IMR-90 (cell line): ENCODE measurements around the gene URI1. TPM values are rescaled to one million over a fixed set of nuclear protein-coding genes. Genes with fewer than 3 reads are reported as not detected.

ENCODE experiments used
- ATAC-seq: fragments of 200-7000 bp; cut with Tn5 transposase; 2 replicates; pipeline ENCODE4 v1.9.1; 2020; ENCODE audit warnings: low read depth, mild to moderate bottlenecking, moderate library complexity
- BruUV-seq: library from RNA; stranded (reverse); fragments of 400-500 nt; replicated peaks from 2 replicates; lab custom pipeline; 2021; lab: Mats Ljungman, UMichigan
- CTCF ChIA-PET: fragments of 300-600 bp; formaldehyde crosslinking; extraction: SDS; loops from one replicate; lab custom pipeline; 2021; ENCODE audit warnings: antibody characterized with exemption; lab: Yijun Ruan, JAX
- POLR2A ChIA-PET: fragments of 300-600 bp; sonication (Branson Sonifier 250); formaldehyde crosslinking; loops from one replicate; lab custom pipeline; 2022; ENCODE audit warnings: antibody characterized with exemption; ENCODE audit not compliant: unreplicated experiment; lab: Charles Lee
- DNase-seq: peaks from one replicate; pipeline ENCODE4 v3.0.0; 2013
- H2AFZ ChIP-seq: replicated peaks from 2 replicates; pipeline ENCODE3; 2013; ENCODE audit warnings: low read length, mild to moderate bottlenecking; ENCODE audit not compliant: poor library complexity
- H2AK5ac ChIP-seq: 2 replicates; pipeline ENCODE4 v1.6.1; 2013; ENCODE audit warnings: low read depth, low read length, inconsistent platforms
- H2AK9ac ChIP-seq: replicated peaks from 2 replicates; pipeline ENCODE3; 2013; ENCODE audit warnings: mild to moderate bottlenecking, low read depth, low read length, moderate library complexity; ENCODE audit not compliant: poor library complexity
- H2BK120ac ChIP-seq: 2 replicates; pipeline ENCODE4 v1.6.1; 2013; ENCODE audit warnings: low read depth, low read length, inconsistent platforms
- H2BK15ac ChIP-seq: 3 replicates; pipeline ENCODE4 v1.6.1; 2013; ENCODE audit warnings: low read depth, low read length, inconsistent platforms
- H2BK20ac ChIP-seq: 2 replicates; pipeline ENCODE4 v1.6.1; 2013; ENCODE audit warnings: low read depth, mild to moderate bottlenecking, inconsistent platforms, low read length, moderate library complexity
- H2BK5ac ChIP-seq: 2 replicates; pipeline ENCODE4 v1.6.1; 2013; ENCODE audit warnings: mild to moderate bottlenecking, low read depth, low read length, inconsistent platforms; ENCODE audit not compliant: poor library complexity, severe bottlenecking
- H3K14ac ChIP-seq: replicated peaks from 2 replicates; pipeline ENCODE4 v1.6.1; 2013; ENCODE audit warnings: low read depth, low read length, inconsistent platforms
- H3K18ac ChIP-seq: 2 replicates; pipeline ENCODE4 v1.6.1; 2013; ENCODE audit warnings: low read depth, low read length, control low read depth
- H3K23ac ChIP-seq: 2 replicates; pipeline ENCODE4 v1.6.1; 2013; ENCODE audit warnings: low read depth, low read length, inconsistent platforms
- H3K27ac ChIP-seq: 2 replicates; pipeline ENCODE4 v1.5.1; 2013; ENCODE audit warnings: mild to moderate bottlenecking, control low read depth, low read length; ENCODE audit not compliant: insufficient read depth
- H3K27me3 ChIP-seq: 2 replicates; pipeline ENCODE4 v1.6.1; 2013; ENCODE audit warnings: low read length; ENCODE audit not compliant: control insufficient read depth, insufficient read depth
- H3K36me3 ChIP-seq: 2 replicates; pipeline ENCODE4 v1.6.1; 2013; ENCODE audit warnings: low read length, mixed read lengths; ENCODE audit not compliant: control insufficient read depth, insufficient read depth
- H3K4ac ChIP-seq: 2 replicates; pipeline ENCODE4 v1.6.1; 2013; ENCODE audit warnings: low read depth, low read length, inconsistent platforms
- H3K4me1 ChIP-seq: 2 replicates; pipeline ENCODE4 v1.6.1; 2013; ENCODE audit warnings: low read length, mixed read lengths; ENCODE audit not compliant: control insufficient read depth, insufficient read depth
- H3K4me2 ChIP-seq: 2 replicates; pipeline ENCODE4 v1.6.1; 2013; ENCODE audit warnings: low read depth, mild to moderate bottlenecking, control low read depth, low read length, moderate library complexity
- H3K4me3 ChIP-seq: 2 replicates; pipeline ENCODE4 v1.5.1; 2013; ENCODE audit warnings: low read depth, mild to moderate bottlenecking, control low read depth, low read length, moderate library complexity; ENCODE audit not compliant: insufficient read depth
- H3K56ac ChIP-seq: 2 replicates; pipeline ENCODE4 v1.6.1; 2013; ENCODE audit warnings: low read length, inconsistent platforms; ENCODE audit not compliant: insufficient read depth; ENCODE audit errors: extremely low read depth
- H3K79me1 ChIP-seq, 2 experiments: 2 replicates each; pipeline ENCODE4 v1.6.1; 2013; ENCODE audit warnings: low read length in 2 of 2, inconsistent platforms in 1 of 2, low read depth in 1 of 2
- H3K9ac ChIP-seq: 2 replicates; pipeline ENCODE4 v1.6.1; 2013; ENCODE audit warnings: low read depth, low read length, control low read depth
- H3K9me1 ChIP-seq: 2 replicates; pipeline ENCODE4 v1.6.1; 2013; ENCODE audit warnings: low read length, inconsistent platforms; ENCODE audit not compliant: insufficient read depth
- H3K9me3 ChIP-seq: 2 replicates; pipeline ENCODE4 v1.6.1; 2013; ENCODE audit warnings: low read length; ENCODE audit not compliant: control insufficient read depth, insufficient read depth
- H4K20me1 ChIP-seq: 2 replicates; pipeline ENCODE4 v1.6.1; 2013; ENCODE audit warnings: low read length, inconsistent platforms; ENCODE audit not compliant: insufficient read depth
- H4K5ac ChIP-seq: 2 replicates; pipeline ENCODE4 v1.6.1; 2013; ENCODE audit warnings: mild to moderate bottlenecking, low read depth, low read length, control low read depth
- H4K8ac ChIP-seq, 2 experiments: 2 replicates each; pipeline ENCODE4 v1.6.1; 2013; ENCODE audit warnings: low read depth in 2 of 2, low read length in 2 of 2, control low read depth in 1 of 2, inconsistent platforms in 1 of 2
- H4K91ac ChIP-seq: 2 replicates; pipeline ENCODE4 v1.6.1; 2013; ENCODE audit warnings: low read depth, low read length, inconsistent platforms; ENCODE audit not compliant: insufficient read depth
- BHLHE40 ChIP-seq: fragments of 150-350 bp; IDR thresholded peaks from 2 replicates; pipeline ENCODE4 v1.6.1; 2016; ENCODE audit warnings: mild to moderate bottlenecking, low read depth, low read length
- CEBPB ChIP-seq: IDR thresholded peaks from 2 replicates; pipeline ENCODE4 v1.6.1; 2012; ENCODE audit warnings: low read depth, low read length, improper control_type of control experiment
- CHD1 ChIP-seq: IDR thresholded peaks from 2 replicates; pipeline ENCODE4 v1.6.1; 2012; ENCODE audit warnings: low read depth, low read length, improper control_type of control experiment
- FOS ChIP-seq: fragments of 150-350 bp; IDR thresholded peaks from 2 replicates; pipeline ENCODE4 v1.6.1; 2016; ENCODE audit warnings: low read depth, low read length
- MAFK ChIP-seq: IDR thresholded peaks from 2 replicates; pipeline ENCODE4 v1.6.1; 2012; ENCODE audit warnings: low read depth, low read length, improper control_type of control experiment
- MAZ ChIP-seq: IDR thresholded peaks from 2 replicates; pipeline ENCODE4 v1.6.1; 2012; ENCODE audit warnings: low read depth, mild to moderate bottlenecking, low read length, improper control_type of control experiment, moderate library complexity, borderline replicate concordance
- MXI1 ChIP-seq: IDR thresholded peaks from 2 replicates; pipeline ENCODE4 v1.6.1; 2012; ENCODE audit warnings: low read depth, mild to moderate bottlenecking, low read length, moderate library complexity, borderline replicate concordance
- NFE2L2 ChIP-seq: fragments of 150-350 bp; IDR thresholded peaks from 2 replicates; pipeline ENCODE4 v1.6.1; 2016; ENCODE audit warnings: low read depth, mild to moderate bottlenecking, low read length
- POLR2A ChIP-seq: IDR thresholded peaks from 2 replicates; pipeline ENCODE4 v1.6.1; 2012; ENCODE audit warnings: mild to moderate bottlenecking, low read depth, low read length
- RAD21 ChIP-seq: IDR thresholded peaks from 2 replicates; pipeline ENCODE4 v1.6.1; 2012; ENCODE audit warnings: low read length, improper control_type of control experiment
- RCOR1 ChIP-seq: IDR thresholded peaks from 2 replicates; pipeline ENCODE4 v1.6.1; 2012; ENCODE audit warnings: mild to moderate bottlenecking, low read length, improper control_type of control experiment; ENCODE audit not compliant: insufficient replicate concordance
- RFX5 ChIP-seq: IDR thresholded peaks from 2 replicates; pipeline ENCODE4 v1.8.0; 2012; ENCODE audit warnings: low read depth, mild to moderate bottlenecking, low read length, moderate library complexity
- SMC3 ChIP-seq: fragments of 150-350 bp; IDR thresholded peaks from 2 replicates; pipeline ENCODE4 v1.6.1; 2016; ENCODE audit warnings: low read depth, mild to moderate bottlenecking, antibody characterized with exemption, low read length, moderate library complexity
- WGBS, 2 experiments: methylation state at CpG; one replicate each; pipeline versions ENCODE4 v1.1.5 to v1.1.7; 2013; ENCODE audit warnings: missing lambda C conversion rate in 2 of 2; ENCODE audit not compliant: insufficient read length in 1 of 2; ENCODE audit errors: extremely low coverage in 2 of 2; 5-methylcytosine and 5-hydroxymethylcytosine counted together
- dilution Hi-C: fragments of 300-500 bp; cut with HindIII; formaldehyde crosslinking; loops from one replicate; pipeline ENCODE4 v1.14.3; 2018; ENCODE audit warnings: low sequenced_read_pairs; ENCODE audit not compliant: unreplicated experiment
- in situ Hi-C: fragments of 300-500 bp; cut with MboI; formaldehyde crosslinking; loops from 3 replicates; pipeline ENCODE4 v1.14.3; 2019; ENCODE audit warnings: low sequenced_read_pairs, inconsistent platforms, mixed read lengths
- intact Hi-C: fragments of 100-400 bp; cut with micrococcal nuclease; formaldehyde crosslinking; loops from 2 replicates; pipeline ENCODE4 v1.10.0; 2022
- polyA plus RNA-seq, 3 experiments: library from polyadenylated mRNA; depleted of rRNA; stranded (reverse); fragments of >200 nt; gene quantifications; 2 replicates each; pipeline ENCODE4 v1.2.3, GENCODE V29; 2012; ENCODE audit warnings: low replicate concordance in 1 of 3
- total RNA-seq: library from RNA; depleted of rRNA; stranded (reverse); fragments of >200 nt; gene quantifications from 2 replicates; pipeline ENCODE4 v1.2.3, GENCODE V29; 2012
- TF ChIP-seq, protein P1 (sequence below): fragments of 150-350 bp; IDR thresholded peaks from 2 replicates; pipeline ENCODE4 v1.6.1; 2016; ENCODE audit warnings: low read depth, mild to moderate bottlenecking, low read length, moderate library complexity, borderline replicate concordance
- TF ChIP-seq, protein P2 (sequence below): conservative IDR thresholded peaks from 2 replicates; pipeline ENCODE4 v1.5.1; 2012; ENCODE audit warnings: mild to moderate bottlenecking, low read depth, low read length, improper control_type of control experiment
- TF ChIP-seq, protein P3 (sequence below): fragments of 150-350 bp; IDR thresholded peaks from 2 replicates; pipeline ENCODE4 v1.6.1; 2017; ENCODE audit warnings: mild to moderate bottlenecking, antibody characterized with exemption, low read length, low read depth

The URI1 gene
- total and polyA plus RNA-seq, 2 of the 4 experiments (the other 2 are of a cell fraction) = 43.2 to 45.3 TPM

DNA sequence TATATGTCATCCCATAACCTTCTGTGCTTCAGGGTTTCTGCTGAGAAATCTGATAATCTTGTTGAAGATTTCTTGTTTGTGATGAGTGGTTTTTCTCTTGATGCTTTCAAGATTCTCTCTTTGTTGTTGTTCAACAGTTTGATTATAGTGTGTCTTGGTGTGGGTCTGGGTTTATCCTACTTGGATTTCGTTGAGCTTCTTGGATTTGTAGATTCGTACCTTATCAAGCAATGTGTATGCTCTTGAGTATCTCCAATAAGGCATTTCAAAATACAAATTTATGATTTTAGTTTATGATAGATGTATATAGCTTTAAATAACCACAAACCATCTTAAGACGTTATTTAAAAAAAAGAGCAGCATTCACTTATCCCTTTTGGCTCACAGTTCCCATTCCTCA is 57.5 kb downstream of the URI1 start:
- H3K23ac ChIP-seq = no peak overlapping the region
- H3K27ac ChIP-seq = no peak overlapping the region
- H4K8ac ChIP-seq = no peak overlapping the region
- H2BK120ac ChIP-seq = no peak overlapping the region
- no peak overlapping the region for H3K4me3 ChIP-seq
- peaks cover 6 to 20% of the 10 kb centered on the region in 2 experiments; a peak in 3 of 4 replicates for H3K79me1 ChIP-seq
- no peak overlapping the region for H4K5ac ChIP-seq
- no peaks in the 10 kb centered on the region for H3K36me3 ChIP-seq
- H3K4ac ChIP-seq = no peak overlapping the region
- 0 out of 2 replicates have a peak, but pooled peaks cover 2% of the 10 kb centered on the region for H3K9me3 ChIP-seq
- no peak overlapping the region for H2BK15ac ChIP-seq
- H3K4me1 ChIP-seq = no peaks in the 10 kb centered on the region; the same call in 1 of the 2 replicates
- intact Hi-C loops = no loop called here
- ATAC-seq = no peak
- H2BK5ac ChIP-seq = no peak overlapping the region
- POLR2A ChIA-PET = no interaction called here
- H2AK5ac ChIP-seq = no peak overlapping the region
- dilution Hi-C loops = no loop called here
- H3K27me3 ChIP-seq = no peaks in the 10 kb centered on the region
- no peak overlapping the region for H2AK9ac ChIP-seq
- TF ChIP-seq RFX5 = no peak
- TF ChIP-seq MAFK = no peak
- TF ChIP-seq, protein P1, sequence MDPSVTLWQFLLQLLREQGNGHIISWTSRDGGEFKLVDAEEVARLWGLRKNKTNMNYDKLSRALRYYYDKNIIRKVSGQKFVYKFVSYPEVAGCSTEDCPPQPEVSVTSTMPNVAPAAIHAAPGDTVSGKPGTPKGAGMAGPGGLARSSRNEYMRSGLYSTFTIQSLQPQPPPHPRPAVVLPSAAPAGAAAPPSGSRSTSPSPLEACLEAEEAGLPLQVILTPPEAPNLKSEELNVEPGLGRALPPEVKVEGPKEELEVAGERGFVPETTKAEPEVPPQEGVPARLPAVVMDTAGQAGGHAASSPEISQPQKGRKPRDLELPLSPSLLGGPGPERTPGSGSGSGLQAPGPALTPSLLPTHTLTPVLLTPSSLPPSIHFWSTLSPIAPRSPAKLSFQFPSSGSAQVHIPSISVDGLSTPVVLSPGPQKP = no peak
- no peak for TF ChIP-seq BHLHE40
- no peak for TF ChIP-seq RAD21
- no peak for TF ChIP-seq POLR2A
- no peak for TF ChIP-seq MAZ
- no peak for TF ChIP-seq SMC3
- TF ChIP-seq, protein P2, sequence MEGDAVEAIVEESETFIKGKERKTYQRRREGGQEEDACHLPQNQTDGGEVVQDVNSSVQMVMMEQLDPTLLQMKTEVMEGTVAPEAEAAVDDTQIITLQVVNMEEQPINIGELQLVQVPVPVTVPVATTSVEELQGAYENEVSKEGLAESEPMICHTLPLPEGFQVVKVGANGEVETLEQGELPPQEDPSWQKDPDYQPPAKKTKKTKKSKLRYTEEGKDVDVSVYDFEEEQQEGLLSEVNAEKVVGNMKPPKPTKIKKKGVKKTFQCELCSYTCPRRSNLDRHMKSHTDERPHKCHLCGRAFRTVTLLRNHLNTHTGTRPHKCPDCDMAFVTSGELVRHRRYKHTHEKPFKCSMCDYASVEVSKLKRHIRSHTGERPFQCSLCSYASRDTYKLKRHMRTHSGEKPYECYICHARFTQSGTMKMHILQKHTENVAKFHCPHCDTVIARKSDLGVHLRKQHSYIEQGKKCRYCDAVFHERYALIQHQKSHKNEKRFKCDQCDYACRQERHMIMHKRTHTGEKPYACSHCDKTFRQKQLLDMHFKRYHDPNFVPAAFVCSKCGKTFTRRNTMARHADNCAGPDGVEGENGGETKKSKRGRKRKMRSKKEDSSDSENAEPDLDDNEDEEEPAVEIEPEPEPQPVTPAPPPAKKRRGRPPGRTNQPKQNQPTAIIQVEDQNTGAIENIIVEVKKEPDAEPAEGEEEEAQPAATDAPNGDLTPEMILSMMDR = no peak
- TF ChIP-seq CHD1 = no peak
- no peak for TF ChIP-seq NFE2L2
- TF ChIP-seq, protein P3, sequence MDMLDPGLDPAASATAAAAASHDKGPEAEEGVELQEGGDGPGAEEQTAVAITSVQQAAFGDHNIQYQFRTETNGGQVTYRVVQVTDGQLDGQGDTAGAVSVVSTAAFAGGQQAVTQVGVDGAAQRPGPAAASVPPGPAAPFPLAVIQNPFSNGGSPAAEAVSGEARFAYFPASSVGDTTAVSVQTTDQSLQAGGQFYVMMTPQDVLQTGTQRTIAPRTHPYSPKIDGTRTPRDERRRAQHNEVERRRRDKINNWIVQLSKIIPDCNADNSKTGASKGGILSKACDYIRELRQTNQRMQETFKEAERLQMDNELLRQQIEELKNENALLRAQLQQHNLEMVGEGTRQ = no peak
- TF ChIP-seq FOS = no peak
- TF ChIP-seq CEBPB = no peak
- no peak for TF ChIP-seq MXI1
- TF ChIP-seq RCOR1 = no peak
- H2AFZ ChIP-seq = no peak overlapping the region
- no TSS peak for BruUV-seq
- H4K20me1 ChIP-seq = no peaks in the 10 kb centered on the region
- CTCF ChIA-PET = interaction anchor here (0.9 kb wide), 1 partner anchor 16 kb away, joined by 3 read pairs; no protein-coding TSS in a partner anchor
- H3K14ac ChIP-seq = no peak overlapping the region
- H3K18ac ChIP-seq = no peak overlapping the region
- no peak overlapping the region for H3K9ac ChIP-seq
- no peak overlapping the region for H3K56ac ChIP-seq
- WGBS, 2 experiments = no CpG with 5 or more reads among the region's 3 CpGs
- no peak overlapping the region for H4K91ac ChIP-seq
- H2BK20ac ChIP-seq = no peak overlapping the region
- H3K9me1 ChIP-seq = no peaks in the 10 kb centered on the region
- in situ Hi-C loops = no loop called here
- no peak overlapping the region for H3K4me2 ChIP-seq
- no peak for DNase-seq
